HL-60 (cell line): ENCODE data around the gene RHBDL3.
"Not testable (repeated sequence)": the region's sequence is repeated elsewhere in the genome, so short reads cannot be mapped to it uniquely, and the experiment has no call there.

Experiments
- DNase-seq, 2 experiments: peaks; one replicate each; pipeline ENCODE4 v3.0.0-alpha.2; 2010 to 2020; ENCODE audit warnings: low read depth in 1 of 2, low spot score in 1 of 2
- H3K27ac ChIP-seq: fragments of 250-450 bp; sonication (Bioruptor Pico); replicated peaks from 2 replicates; pipeline ENCODE4 v1.5.1; 2020; ENCODE audit warnings: mild to moderate bottlenecking, moderate library complexity
- H3K27me3 ChIP-seq: fragments of 250-450 bp; sonication (Bioruptor Pico); 2 replicates; pipeline ENCODE4 v1.5.1; 2021; ENCODE audit warnings: mild to moderate bottlenecking, moderate library complexity; ENCODE audit not compliant: insufficient read depth, poor library complexity, severe bottlenecking
- H3K4me3 ChIP-seq: replicated peaks from 2 replicates; pipeline ENCODE4 v1.5.1; 2011; ENCODE audit warnings: mild to moderate bottlenecking, control low read depth, low read length; ENCODE audit not compliant: insufficient read depth
- CTCF ChIP-seq: IDR thresholded peaks from one replicate; pipeline ENCODE4 v1.5.1; 2011; ENCODE audit warnings: low read length, control low read depth, inconsistent platforms; ENCODE audit not compliant: insufficient read depth
- GABPA ChIP-seq: IDR thresholded peaks from 2 replicates; pipeline ENCODE4 v1.6.1; 2012; ENCODE audit warnings: low read depth
- POLR2AphosphoS5 ChIP-seq: IDR thresholded peaks from 2 replicates; pipeline ENCODE4 v1.6.1; 2012; ENCODE audit warnings: low read depth
- REST ChIP-seq: IDR thresholded peaks from 2 replicates; pipeline ENCODE4 v1.6.1; 2012; ENCODE audit warnings: low read depth; ENCODE audit not compliant: insufficient replicate concordance
- SPI1 ChIP-seq: IDR thresholded peaks from 2 replicates; pipeline ENCODE4 v1.6.1; 2012; ENCODE audit warnings: low read depth, mild to moderate bottlenecking, borderline replicate concordance

Gene RHBDL3

GRCh38 chr17:32261936-32262510, 3.6 kb upstream of the RHBDL3 start:
- peaks cover 52% of the 10 kb centered on the region for H3K27me3 ChIP-seq
- no peak for TF ChIP-seq REST
- no peak for TF ChIP-seq SPI1
- TF ChIP-seq CTCF, result no peak
- no peak for TF ChIP-seq POLR2AphosphoS5
- no peak for TF ChIP-seq GABPA
- H3K4me3 ChIP-seq, result no peak overlapping the region
- H3K27ac ChIP-seq, result no peak overlapping the region
- DNase-seq, result no peak

GRCh38 chr17:32263515-32263914, 2.1 kb upstream of the RHBDL3 start:
- peaks cover 65% of the 10 kb centered on the region for H3K27me3 ChIP-seq
- not testable (repeated sequence) for H3K27ac ChIP-seq, H3K4me3 ChIP-seq, DNase-seq

- TF ChIP-seq REST, result no peak
- TF ChIP-seq POLR2AphosphoS5, result no peak
- TF ChIP-seq GABPA, result no peak
- TF ChIP-seq CTCF, result no peak
- TF ChIP-seq SPI1, result no peak
- peaks cover 72% of the 10 kb centered on the region for H3K27me3 ChIP-seq
- no peak overlapping the region for H3K4me3 ChIP-seq
- DNase-seq, result no peak
- H3K27ac ChIP-seq, result no peak overlapping the region
These were observed 1.4 kb upstream of the RHBDL3 start for GRCh38 chr17:32264140-32264799.

GRCh38 chr17:32264823-32265191, 825 bp upstream of the RHBDL3 start:
- H3K27ac ChIP-seq, result no peak overlapping the region
- DNase-seq, result no peak

More at GRCh38 chr17:32264823-32265191, 825 bp upstream of the RHBDL3 start:
- TF ChIP-seq SPI1 (no peak), GABPA (no peak), POLR2AphosphoS5 (no peak), REST (no peak), CTCF (no peak)
- Histone ChIP-seq H3K4me3 (no peak overlapping the region), H3K27me3 (peaks cover 75% of the 10 kb centered on the region)
